GM23248 (cell line): ENCODE measurements around the gene SCOC. TPM values are rescaled to one million over a fixed set of nuclear protein-coding genes. Genes with fewer than 3 reads are reported as not detected.
A peak's percentile ranks its signal among the peaks of the same experiment; 100 is the strongest.

Experiments used
- DNase-seq: peaks from one replicate; pipeline ENCODE4 v3.0.0-alpha.2; 2015
- H2AFZ ChIP-seq: fragments of 200-600 bp; sonication (generic); 2 replicates; pipeline ENCODE4 v1.6.1; 2016; ENCODE audit warnings: antibody characterized with exemption
- H3F3A ChIP-seq: fragments of 200-600 bp; sonication (generic); 2 replicates; pipeline ENCODE4 v1.6.1; 2016; ENCODE audit warnings: mild to moderate bottlenecking, antibody characterized with exemption, mixed run types; ENCODE audit not compliant: insufficient read depth
- H3K27ac ChIP-seq: fragments of 200-600 bp; sonication (generic); 2 replicates; pipeline ENCODE4 v1.5.1; 2016; ENCODE audit warnings: mild to moderate bottlenecking
- H3K27me3 ChIP-seq: fragments of 200-600 bp; sonication (generic); replicated peaks from 2 replicates; pipeline ENCODE4 v1.6.1; 2016; ENCODE audit warnings: mild to moderate bottlenecking; ENCODE audit not compliant: insufficient read depth
- H3K36me3 ChIP-seq: fragments of 200-600 bp; sonication (generic); 2 replicates; pipeline ENCODE4 v1.6.1; 2016; ENCODE audit warnings: low read depth, mild to moderate bottlenecking
- H3K4me1 ChIP-seq: fragments of 200-600 bp; sonication (generic); 2 replicates; pipeline ENCODE4 v1.6.1; 2016; ENCODE audit warnings: mild to moderate bottlenecking; ENCODE audit not compliant: insufficient read depth
- H3K4me2 ChIP-seq: fragments of 200-600 bp; sonication (generic); one replicate; pipeline ENCODE4 v1.6.1; 2016; ENCODE audit warnings: mild to moderate bottlenecking; ENCODE audit not compliant: unreplicated experiment
- H3K4me3 ChIP-seq: fragments of 200-600 bp; sonication (generic); 2 replicates; pipeline ENCODE4 v1.5.1; 2016; ENCODE audit warnings: mild to moderate bottlenecking
- H3K79me2 ChIP-seq: fragments of 200-600 bp; sonication (generic); 2 replicates; pipeline ENCODE4 v1.6.1; 2016; ENCODE audit warnings: mild to moderate bottlenecking; ENCODE audit not compliant: insufficient read depth
- H3K9ac ChIP-seq: fragments of 200-600 bp; sonication (generic); 2 replicates; pipeline ENCODE4 v1.6.1; 2016; ENCODE audit warnings: mild to moderate bottlenecking
- H3K9me2 ChIP-seq: fragments of 200-600 bp; sonication (generic); 2 replicates; pipeline ENCODE4 v1.6.1; 2016; ENCODE audit warnings: mixed run types, mild to moderate bottlenecking, moderate library complexity; ENCODE audit not compliant: insufficient read depth
- H3K9me3 ChIP-seq: fragments of 200-600 bp; sonication (generic); one replicate; pipeline ENCODE4 v1.6.1; 2017; ENCODE audit warnings: low read depth
- H4K20me1 ChIP-seq: fragments of 200-600 bp; sonication (generic); 2 replicates; pipeline ENCODE4 v1.6.0; 2016; ENCODE audit not compliant: insufficient read depth
- EZH2 ChIP-seq: fragments of 200-600 bp; sonication (generic); IDR thresholded peaks from 2 replicates; pipeline ENCODE4 v1.6.1; 2018; ENCODE audit warnings: antibody characterized with exemption, mild to moderate bottlenecking; ENCODE audit not compliant: insufficient read depth, poor library complexity, severe bottlenecking
- EZH2phosphoT487 ChIP-seq: fragments of 200-600 bp; sonication (generic); IDR thresholded peaks from 2 replicates; pipeline ENCODE4 v1.6.1; 2018; ENCODE audit warnings: antibody characterized with exemption, moderate library complexity, mild to moderate bottlenecking, low read depth; ENCODE audit not compliant: insufficient read depth
- WGBS, 2 experiments: methylation state at CpG; one replicate each; pipeline ENCODE4 v1.1.6; 2015 to 2017; ENCODE audit warnings: low lambda C conversion rate in 2 of 2, low coverage in 1 of 2; ENCODE audit errors: missing lambda C conversion rate in 2 of 2; 5-methylcytosine and 5-hydroxymethylcytosine counted together
- in situ Hi-C: fragments of 300-500 bp; cut with MboI; formaldehyde crosslinking; loops from 2 replicates; pipeline ENCODE4 v1.15.0; 2020
- polyA plus RNA-seq: library from polyadenylated mRNA; unstranded; fragments of >200 nt; fragmentation: Nextera tagmentation; extraction: Ambion mirVana; gene quantifications from 2 replicates; pipeline ENCODE4 v1.2.1, GENCODE V29; 2016
- total RNA-seq: library from RNA; depleted of rRNA; stranded (reverse); fragments of >200 nt; shearing (Covaris generic); gene quantifications from 2 replicates; pipeline ENCODE4 v1.2.3, GENCODE V29; 2014; rRNA removed

The SCOC gene
- total RNA-seq (92.4 and 104 TPM in 2 replicates), polyA plus RNA-seq (120 and 124 TPM in 2 replicates)

GRCh38 chr4:140373328-140374129 lies at the start of gene SCOC:
Gene SCOC, plus strand, starts transcription at chr4:140373646. Its CDS starts 5,525 bp downstream, at chr4:140379171.
- peak; percentile 100 for DNase-seq
- Histone ChIP-seq H3K9ac (peak within 1 kb of the TSS; percentile 90), H3K27ac (peak within 1 kb of the TSS; percentile 86), H3F3A (peaks cover 20% of the 10 kb centered on the region; the same call in 1 of the 2 replicates), H4K20me1 (peaks cover 7% of the 10 kb centered on the region; the same call in 1 of the 2 replicates), H2AFZ (peak within 1 kb of the TSS; percentile 97), H3K9me2 (no peaks in the 10 kb centered on the region), H3K27me3 (no peaks in the 10 kb centered on the region), H3K4me3 (peak within 1 kb of the TSS; percentile 85), H3K36me3 (no peaks in the 10 kb centered on the region), H3K79me2 (peaks cover 47% of the 10 kb centered on the region), H3K4me2 (peak within 1 kb of the TSS; percentile 93), H3K9me3 (no peaks in the 10 kb centered on the region), H3K4me1 (peaks cover 19% of the 10 kb centered on the region)
- 1% methylated on average over 36 to 54 of the region's 63 CpGs for WGBS, 2 experiments
- no peak for TF ChIP-seq EZH2
- no peak for TF ChIP-seq EZH2phosphoT487
- in situ Hi-C loops = loop anchor here (25.0 kb wide), 2 partner anchors 239 to 764 kb away; partner anchors contain the start of gene RNF150

GRCh38 chr4:140326395-140326993 lies 47.0 kb upstream of the SCOC start:
- H4K20me1 ChIP-seq = no peaks in the 10 kb centered on the region
- no peak overlapping the region for H3K4me2 ChIP-seq
- no peaks in the 10 kb centered on the region for H3K27me3 ChIP-seq
- no peak for TF ChIP-seq EZH2
- TF ChIP-seq EZH2phosphoT487 = no peak
- H3K4me3 ChIP-seq = no peak overlapping the region
- H3K9me3 ChIP-seq = no peaks in the 10 kb centered on the region
- no peaks in the 10 kb centered on the region for H3K9me2 ChIP-seq
- no peaks in the 10 kb centered on the region for H3K36me3 ChIP-seq
- H3K79me2 ChIP-seq = no peaks in the 10 kb centered on the region
- H2AFZ ChIP-seq = no peak overlapping the region
- in situ Hi-C loops = loop anchor here (10.0 kb wide), 1 partner anchor 172 kb away; the partner anchor contains the start of gene MAML3
- no peak overlapping the region for H3K27ac ChIP-seq
- no peak overlapping the region for H3K9ac ChIP-seq
- DNase-seq = peak; percentile 73
- 52 to 57% methylated on average over 2 of the region's 2 CpGs for WGBS, 2 experiments
- H3K4me1 ChIP-seq = no peaks in the 10 kb centered on the region
- no peaks in the 10 kb centered on the region for H3F3A ChIP-seq

GRCh38 chr4:140330311-140330900 lies 43.0 kb upstream of the SCOC start:
- WGBS, 2 experiments = 10 to 16% methylated on average over 1 of the region's 1 CpG

GRCh38 chr4:140331245-140331644 lies 42.2 kb upstream of the SCOC start:
- 92 to 100% methylated on average over 1 of the region's 1 CpG for WGBS, 2 experiments
- Histone ChIP-seq H3K4me1 (no peaks in the 10 kb centered on the region), H3F3A (no peaks in the 10 kb centered on the region), H3K36me3 (no peaks in the 10 kb centered on the region), H3K4me3 (no peak overlapping the region), H3K4me2 (no peak overlapping the region), H3K9me3 (no peaks in the 10 kb centered on the region), H4K20me1 (no peaks in the 10 kb centered on the region), H3K79me2 (no peaks in the 10 kb centered on the region), H2AFZ (no peak overlapping the region), H3K27ac (no peak overlapping the region), H3K27me3 (no peaks in the 10 kb centered on the region), H3K9me2 (no peaks in the 10 kb centered on the region), H3K9ac (no peak overlapping the region)
- in situ Hi-C loops = no loop called here
- no peak for DNase-seq
- no peak for TF ChIP-seq EZH2
- TF ChIP-seq EZH2phosphoT487 = no peak

More at GRCh38 chr4:140330311-140330900, 43.0 kb upstream of the SCOC start:
- Histone ChIP-seq H3K4me1 (no peaks in the 10 kb centered on the region), H3K9me2 (no peaks in the 10 kb centered on the region), H3K9ac (no peak overlapping the region), H3F3A (no peaks in the 10 kb centered on the region), H3K79me2 (no peaks in the 10 kb centered on the region), H3K4me2 (no peak overlapping the region), H3K27me3 (no peaks in the 10 kb centered on the region), H3K9me3 (no peaks in the 10 kb centered on the region), H4K20me1 (no peaks in the 10 kb centered on the region), H2AFZ (no peak overlapping the region), H3K4me3 (no peak overlapping the region), H3K36me3 (no peaks in the 10 kb centered on the region), H3K27ac (no peak overlapping the region)
- in situ Hi-C loops = no loop called here
- peak; percentile 60 for DNase-seq
- no peak for TF ChIP-seq EZH2phosphoT487
- TF ChIP-seq EZH2 = no peak
